ENCODE measurements around the gene HMX2.
"Not testable (repeated sequence)": the region's sequence is repeated elsewhere in the genome, so short reads cannot be mapped to it uniquely, and the experiment has no call there.

HMX2 gene

DNA sequence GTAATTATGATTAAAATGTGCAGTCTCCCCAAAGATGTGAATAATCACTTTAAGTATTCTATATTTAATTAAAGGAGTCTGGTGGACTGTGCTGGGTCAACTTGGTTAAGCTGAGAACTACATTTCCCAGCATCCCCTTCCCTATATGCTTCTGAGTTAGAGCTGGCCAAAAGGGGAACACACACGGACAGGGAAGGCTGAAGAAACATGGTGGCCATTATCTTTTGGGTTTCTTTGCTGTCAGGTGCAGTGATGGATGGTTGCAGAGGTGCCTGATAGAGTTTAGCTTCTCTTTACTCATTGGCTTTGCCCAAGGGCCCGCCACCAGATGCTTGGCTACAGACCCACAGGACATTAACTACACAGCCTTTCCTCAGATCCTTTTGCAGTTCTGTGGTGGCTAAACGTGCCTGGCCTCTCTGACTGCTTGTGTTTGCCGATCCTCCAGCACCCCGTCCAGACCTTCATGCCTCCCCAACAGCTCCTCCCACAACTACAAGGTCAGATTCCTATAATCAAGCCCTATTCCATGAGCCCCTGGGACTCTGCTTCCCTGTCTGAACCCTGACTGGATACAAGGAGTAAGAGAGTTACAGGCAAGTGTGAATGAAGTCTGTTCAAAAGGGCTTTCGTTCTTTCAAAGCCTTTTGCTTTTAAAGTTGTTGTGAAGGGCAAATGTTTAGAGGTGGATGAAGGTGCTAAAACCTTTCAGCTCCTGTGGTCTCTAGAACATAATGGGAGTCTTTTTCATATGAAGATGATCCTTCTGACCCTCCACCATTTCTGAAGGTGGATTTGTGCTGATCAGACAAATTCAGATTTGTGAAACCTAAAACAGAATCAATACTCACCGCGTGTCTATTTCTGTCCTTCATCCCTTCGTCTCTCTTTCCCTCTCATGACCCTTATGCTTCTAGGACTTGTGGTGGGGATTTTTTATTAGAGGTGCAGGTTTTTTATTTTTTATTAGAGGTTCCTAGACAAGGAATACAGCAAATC is 27.8 kb downstream of the HMX2 start:
- Mint-ChIP-seq H3K27me3 (no peaks in the 10 kb centered on the region), H3K36me3 (ENCODE audit: low read depth) (peaks cover 51% of the 10 kb centered on the region), H3K27ac (no peak overlapping the region), H3K4me1 (ENCODE audit: low read depth) (no peaks in the 10 kb centered on the region), H3K9me3 (no peaks in the 10 kb centered on the region), H3K4me3 (no peak overlapping the region)
- intact Hi-C loops (cut with micrococcal nuclease) = no loop called here

DNA sequence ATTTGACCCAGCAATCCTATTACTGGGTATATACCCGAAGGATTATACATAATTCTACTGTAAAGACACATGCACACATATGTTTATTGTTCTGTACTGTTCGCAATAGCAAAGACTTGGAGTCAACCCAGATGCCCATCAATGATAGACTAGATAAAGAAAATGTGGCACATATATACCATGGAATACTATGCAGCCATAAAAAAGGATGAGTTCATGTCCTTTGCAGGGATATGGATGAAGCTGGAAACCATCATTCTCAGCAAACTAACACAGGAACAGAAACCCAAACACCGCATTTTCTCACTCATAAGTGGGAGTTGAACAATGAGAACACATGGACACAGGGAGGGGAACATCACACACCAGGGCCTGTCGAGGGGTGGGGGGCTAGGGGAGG is 30.5 kb downstream of the HMX2 start:
- H3K4me3 Mint-ChIP-seq; H3K27me3 Mint-ChIP-seq; intact Hi-C loops (cut with micrococcal nuclease); H3K27ac Mint-ChIP-seq; H3K9me3 Mint-ChIP-seq; H3K4me1 Mint-ChIP-seq (ENCODE audit: low read depth): not testable (repeated sequence)
- H3K36me3 Mint-ChIP-seq (ENCODE audit: low read depth) = peaks cover 51% of the 10 kb centered on the region

DNA sequence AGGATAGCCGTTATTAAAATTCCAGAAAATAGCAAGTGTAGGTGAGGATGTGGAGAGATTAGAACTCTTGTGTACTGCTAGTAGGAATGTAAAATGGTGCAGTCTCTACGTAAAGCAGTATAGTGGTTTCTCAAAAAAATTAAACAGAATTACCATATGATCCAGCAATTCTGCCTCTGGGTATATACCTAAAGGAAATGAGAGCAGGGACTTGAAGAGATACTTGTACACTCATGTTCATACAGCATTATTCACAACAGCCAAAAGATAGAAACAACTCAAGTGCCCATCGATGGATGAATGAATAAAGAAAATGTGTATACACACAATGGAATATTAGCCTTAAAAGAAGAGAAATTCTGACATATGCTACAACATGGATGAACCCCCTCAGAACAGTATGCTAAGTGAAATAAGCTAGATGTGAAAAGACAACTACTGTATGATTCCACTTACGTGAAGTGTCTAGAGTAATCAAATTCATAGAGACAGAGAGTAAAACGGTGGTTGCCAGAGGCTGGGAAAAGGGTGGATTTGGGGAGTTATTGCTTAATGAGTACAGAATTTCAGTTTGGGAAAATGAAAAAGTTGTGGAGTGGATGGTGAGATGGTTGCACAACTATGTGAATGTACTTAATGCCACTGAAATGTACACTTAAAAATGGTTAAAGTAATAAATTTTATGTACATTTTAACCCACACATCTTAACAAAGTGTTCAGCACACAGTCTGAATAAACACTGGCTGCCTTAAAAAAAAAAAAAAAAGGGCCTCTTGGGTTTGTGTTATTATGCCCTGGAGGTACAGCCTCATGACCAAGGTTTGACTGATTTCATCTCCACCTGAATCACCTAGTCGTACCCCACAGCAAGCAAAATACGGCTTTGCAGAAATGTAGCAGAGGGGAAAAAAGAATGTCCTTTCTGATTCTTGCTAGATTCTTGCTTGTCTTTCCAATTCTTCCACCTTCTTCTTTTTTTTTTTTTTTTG is 32.5 kb downstream of the HMX2 start:
- Mint-ChIP-seq H3K4me1 (ENCODE audit: low read depth) (no peaks in the 10 kb centered on the region), H3K36me3 (ENCODE audit: low read depth) (peaks cover 50% of the 10 kb centered on the region), H3K27ac (no peak overlapping the region), H3K4me3 (no peak overlapping the region), H3K9me3 (peaks cover 25% of the 10 kb centered on the region), H3K27me3 (no peaks in the 10 kb centered on the region)
- intact Hi-C loops (cut with micrococcal nuclease) = no loop called here

DNA sequence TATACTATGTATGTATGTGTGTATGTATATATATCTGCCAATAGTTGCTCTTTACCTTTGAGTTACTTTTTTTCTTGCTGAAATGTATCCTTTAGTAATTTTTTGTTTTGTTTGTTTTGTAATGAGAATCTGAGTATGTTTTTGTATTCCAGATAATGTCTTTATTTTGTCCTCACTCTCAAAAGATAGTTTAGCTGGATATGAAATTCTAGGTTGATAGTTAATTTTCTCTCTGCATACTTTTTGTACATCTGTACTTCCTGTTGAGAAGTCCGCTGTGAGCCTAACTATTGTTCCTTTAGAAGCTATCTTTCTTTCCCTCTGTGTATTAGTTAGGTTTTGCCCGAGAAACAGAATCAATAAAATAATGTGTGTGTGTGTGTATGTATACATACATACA is 35.8 kb downstream of the HMX2 start:
- no peaks in the 10 kb centered on the region for H3K4me1 Mint-ChIP-seq (ENCODE audit: low read depth)
- no peak overlapping the region for H3K4me3 Mint-ChIP-seq
- peaks cover 25% of the 10 kb centered on the region for H3K9me3 Mint-ChIP-seq
- intact Hi-C loops (cut with micrococcal nuclease) = no loop called here
- H3K27me3 Mint-ChIP-seq = no peaks in the 10 kb centered on the region
- H3K36me3 Mint-ChIP-seq (ENCODE audit: low read depth) = peaks cover 39% of the 10 kb centered on the region
- no peak overlapping the region for H3K27ac Mint-ChIP-seq

DNA sequence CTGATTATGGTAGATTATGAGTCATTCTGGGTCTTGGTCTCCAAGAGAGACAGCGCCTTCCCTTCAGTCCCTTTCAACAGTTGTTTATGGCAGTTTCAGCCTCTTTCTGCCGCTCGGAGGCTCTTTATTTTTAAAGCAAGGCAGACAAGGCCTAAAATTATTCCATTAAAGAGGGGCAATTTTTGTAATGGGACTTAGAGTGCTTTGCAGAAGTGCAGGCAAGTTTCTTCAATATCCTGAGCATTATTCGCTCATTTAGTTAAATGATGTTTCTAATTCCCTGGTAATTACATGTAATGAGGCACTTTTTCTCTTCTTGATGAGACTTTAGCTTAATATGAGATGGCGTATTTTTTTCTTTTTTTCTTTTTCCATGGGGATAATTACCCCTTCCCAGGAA is 39.8 kb downstream of the HMX2 start:
- H3K4me3 Mint-ChIP-seq = no peak overlapping the region
- H3K27ac Mint-ChIP-seq = no peak overlapping the region
- peaks cover 25% of the 10 kb centered on the region for H3K9me3 Mint-ChIP-seq
- H3K4me1 Mint-ChIP-seq (ENCODE audit: low read depth) = no peaks in the 10 kb centered on the region
- H3K27me3 Mint-ChIP-seq = no peaks in the 10 kb centered on the region
- peaks cover 38% of the 10 kb centered on the region for H3K36me3 Mint-ChIP-seq (ENCODE audit: low read depth)
- intact Hi-C loops (cut with micrococcal nuclease) = no loop called here

DNA sequence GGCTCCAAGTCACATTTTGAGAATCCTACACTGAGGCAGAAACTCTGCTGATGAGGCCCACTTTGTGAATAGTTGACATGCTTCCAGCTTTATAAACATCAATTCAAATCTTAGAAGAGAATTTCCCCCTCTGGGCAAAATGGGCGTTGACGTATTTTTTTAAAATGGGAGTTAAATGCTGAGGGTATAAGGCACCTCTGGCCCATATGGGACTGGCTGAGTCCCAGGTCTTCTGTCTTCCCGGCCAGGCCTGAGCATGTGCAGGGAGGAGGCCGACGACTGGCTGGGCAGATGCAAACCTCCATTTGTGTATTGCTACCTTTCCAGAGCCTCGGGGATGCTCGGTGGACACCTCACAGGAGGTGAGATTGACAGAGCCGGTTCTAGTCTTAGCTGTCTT is 44.0 kb downstream of the HMX2 start:
- Mint-ChIP-seq H3K27me3 (no peaks in the 10 kb centered on the region), H3K36me3 (ENCODE audit: low read depth) (peaks cover 2% of the 10 kb centered on the region), H3K27ac (no peak overlapping the region), H3K9me3 (no peaks in the 10 kb centered on the region), H3K4me3 (no peak overlapping the region), H3K4me1 (ENCODE audit: low read depth) (no peaks in the 10 kb centered on the region)
- intact Hi-C loops (cut with micrococcal nuclease) = no loop called here

DNA sequence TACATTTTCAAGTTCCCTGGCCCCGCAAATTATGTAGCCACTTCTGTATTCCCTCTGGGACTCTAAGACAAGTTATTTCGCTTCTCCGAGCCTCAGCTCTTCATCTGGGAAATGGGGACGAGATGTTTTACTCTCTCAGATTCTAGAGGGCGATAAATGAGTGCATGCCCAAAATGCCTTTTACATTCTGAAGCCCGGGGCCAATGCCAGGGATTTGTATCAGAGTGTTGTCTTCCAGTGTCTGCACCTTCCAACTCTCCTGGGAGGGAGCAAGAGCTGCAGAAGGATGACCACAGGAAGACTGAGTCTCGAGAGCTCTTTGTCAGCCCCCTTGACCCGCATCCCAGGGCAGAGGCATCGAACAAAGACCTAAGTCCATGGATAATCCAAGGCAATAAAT is 46.1 kb downstream of the HMX2 start:
- intact Hi-C loops (cut with micrococcal nuclease) = no loop called here
- Mint-ChIP-seq H3K9me3 (no peaks in the 10 kb centered on the region), H3K36me3 (ENCODE audit: low read depth) (no peaks in the 10 kb centered on the region), H3K27ac (no peak overlapping the region), H3K27me3 (no peaks in the 10 kb centered on the region), H3K4me1 (ENCODE audit: low read depth) (no peaks in the 10 kb centered on the region), H3K4me3 (no peak overlapping the region)

Measured in dendritic cell treated with granulocyte-macrophage colony-stimulating factor and Interleukin-4, amounts not matched to agents 40 ng/mL and 50 ng/mL, for 4 days (primary cell).